ENCODE measurements around the gene IGFBP2. TPM values are rescaled to one million over a fixed set of nuclear protein-coding genes. Genes with fewer than 3 reads are reported as not detected.

IGFBP2 gene
- total RNA-seq, 1 experiment from 2014 or later: not detected

DNA sequence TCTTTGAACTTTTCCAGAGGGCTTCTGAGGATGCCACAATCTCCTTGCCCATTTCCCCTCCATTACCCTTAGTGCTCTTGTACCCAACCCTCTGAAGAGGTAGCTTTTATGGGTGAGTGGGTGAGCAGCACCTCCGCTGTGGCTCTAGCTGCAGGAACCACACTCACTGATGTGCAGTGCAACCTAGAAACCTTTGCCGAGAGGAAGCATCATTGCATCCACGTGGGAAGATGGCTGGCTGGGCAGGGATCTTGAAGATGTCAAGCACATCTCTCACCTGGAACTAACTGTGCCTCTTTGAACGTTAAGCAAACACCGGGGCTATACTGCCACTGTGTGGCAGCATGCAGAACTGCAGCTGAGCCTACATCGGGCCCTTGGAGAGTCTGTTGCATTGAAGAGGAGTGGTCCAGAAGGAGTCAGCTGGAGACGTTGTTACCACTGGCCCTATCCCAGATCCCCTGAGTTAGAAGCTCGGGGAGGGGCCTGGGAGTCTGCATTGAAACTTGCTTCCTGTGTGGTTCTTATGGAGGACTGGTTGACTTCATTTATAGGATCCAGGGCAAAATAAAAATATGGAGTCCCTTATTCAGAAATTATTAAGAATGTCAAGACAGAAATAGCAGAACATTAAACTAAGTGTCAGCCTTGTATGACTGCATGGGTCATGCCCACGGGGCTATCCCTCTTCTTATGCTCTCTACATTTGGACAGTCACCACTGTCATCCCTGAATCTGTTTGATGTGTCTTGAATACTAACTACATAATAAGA is 33.4 kb downstream of the IGFBP2 start:
- no peak overlapping the region for H3K4me3 ChIP-seq (ENCODE audit: low read length)
- peaks cover 6% of the 10 kb centered on the region for H3K4me1 ChIP-seq (ENCODE audit: low read length)
- peak; percentile 88 for DNase-seq
- H4K20me1 ChIP-seq (ENCODE audit: insufficient read depth, low read depth, low read length): no peaks in the 10 kb centered on the region
- H3K9me2 ChIP-seq (replicated peaks; ENCODE audit: insufficient read depth, low read length): no peaks in the 10 kb centered on the region
- no peaks in the 10 kb centered on the region for H3K27me3 ChIP-seq (ENCODE audit: low read length)
- H3K9ac ChIP-seq (ENCODE audit: low read length): no peak overlapping the region
- no peaks in the 10 kb centered on the region for H3K9me3 ChIP-seq (ENCODE audit: low read length)
- no peak overlapping the region for H2AFZ ChIP-seq (ENCODE audit: low read length)
- no peak overlapping the region for H3K27ac ChIP-seq (ENCODE audit: low read length)
- H3K4me2 ChIP-seq (ENCODE audit: low read depth, low read length, poor library complexity, severe bottlenecking): no peak overlapping the region
- no peaks in the 10 kb centered on the region for H3K36me3 ChIP-seq (ENCODE audit: insufficient read depth, low read length)
- no peaks in the 10 kb centered on the region for H3K79me2 ChIP-seq (ENCODE audit: low read length)

DNA sequence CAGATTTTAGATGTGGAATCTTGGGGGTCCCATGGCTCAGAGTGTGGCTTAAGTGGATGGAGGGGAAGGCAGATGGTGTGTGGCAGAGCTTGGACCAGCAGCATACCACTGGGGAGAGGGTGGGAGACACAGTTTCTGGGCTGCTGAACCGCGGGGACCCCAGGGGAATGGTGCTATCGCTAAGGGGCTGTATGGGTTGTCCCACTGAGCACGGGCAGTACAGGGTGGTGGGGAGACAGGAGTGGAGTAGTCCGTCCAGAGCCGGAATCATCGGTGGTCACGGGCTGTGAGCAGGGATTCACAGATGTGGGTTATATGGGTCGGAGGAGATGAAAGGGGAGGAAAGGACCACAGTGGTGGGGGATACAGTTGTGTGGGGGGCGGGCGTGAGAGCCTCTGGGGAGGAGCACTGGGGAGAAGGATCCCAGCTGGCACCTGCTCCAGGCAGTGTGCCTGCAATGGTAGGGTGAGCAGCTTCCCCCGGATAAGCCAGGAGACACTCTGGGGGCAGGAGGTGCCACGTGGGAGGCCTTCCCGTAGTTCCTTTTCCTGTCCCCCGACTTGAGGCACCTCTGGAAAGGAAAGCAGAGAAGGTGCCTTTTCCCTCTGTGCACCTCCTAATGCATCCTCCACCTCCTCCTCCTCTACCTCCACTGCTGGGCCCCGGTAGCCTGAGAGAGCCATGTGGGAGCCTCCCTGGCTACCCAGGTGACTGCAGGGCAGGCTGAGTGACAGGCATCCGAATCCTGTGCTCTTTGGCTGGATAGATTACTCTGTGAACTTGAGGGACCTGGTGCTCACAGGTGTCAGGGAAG is 37.3 kb downstream of the IGFBP2 start:
- Histone ChIP-seq H4K20me1 (ENCODE audit: insufficient read depth, low read depth, low read length) (no peaks in the 10 kb centered on the region), H3K27ac (ENCODE audit: low read length) (no peak overlapping the region), H3K4me3 (ENCODE audit: low read length) (no peak overlapping the region), H3K9me2 (replicated peaks; ENCODE audit: insufficient read depth, low read length) (no peaks in the 10 kb centered on the region), H3K9me3 (ENCODE audit: low read length) (no peaks in the 10 kb centered on the region), H3K4me2 (ENCODE audit: low read depth, low read length, poor library complexity, severe bottlenecking) (no peak overlapping the region), H3K4me1 (ENCODE audit: low read length) (no peaks in the 10 kb centered on the region), H3K36me3 (ENCODE audit: insufficient read depth, low read length) (no peaks in the 10 kb centered on the region), H2AFZ (ENCODE audit: low read length) (no peak overlapping the region), H3K79me2 (ENCODE audit: low read length) (no peaks in the 10 kb centered on the region), H3K27me3 (ENCODE audit: low read length) (no peaks in the 10 kb centered on the region), H3K9ac (ENCODE audit: low read length) (no peak overlapping the region)
- DNase-seq: no peak

DNA sequence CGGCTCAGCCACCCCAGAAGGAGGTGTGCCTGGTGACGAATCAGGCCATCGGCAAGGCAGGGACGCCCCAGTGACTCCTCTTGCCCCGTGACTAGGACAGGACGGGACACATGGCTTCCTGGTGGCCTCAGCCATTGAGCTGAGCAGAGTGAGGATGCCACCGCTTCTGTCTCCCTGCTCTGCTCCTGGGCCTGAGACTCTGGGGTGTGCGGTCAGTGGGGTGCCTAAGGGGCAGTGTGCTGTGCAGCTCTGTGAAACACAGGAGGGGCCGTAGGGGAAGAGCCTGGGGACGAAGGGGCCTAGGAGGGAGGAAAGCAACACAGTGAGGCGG is 37.8 kb downstream of the IGFBP2 start:
- no peak overlapping the region for H2AFZ ChIP-seq (ENCODE audit: low read length)
- no peaks in the 10 kb centered on the region for H4K20me1 ChIP-seq (ENCODE audit: insufficient read depth, low read depth, low read length)
- no peaks in the 10 kb centered on the region for H3K9me2 ChIP-seq (replicated peaks; ENCODE audit: insufficient read depth, low read length)
- DNase-seq: no peak
- no peak overlapping the region for H3K9ac ChIP-seq (ENCODE audit: low read length)
- no peak overlapping the region for H3K4me3 ChIP-seq (ENCODE audit: low read length)
- H3K27me3 ChIP-seq (ENCODE audit: low read length): no peaks in the 10 kb centered on the region
- H3K4me1 ChIP-seq (ENCODE audit: low read length): no peaks in the 10 kb centered on the region
- no peaks in the 10 kb centered on the region for H3K9me3 ChIP-seq (ENCODE audit: low read length)
- H3K36me3 ChIP-seq (ENCODE audit: insufficient read depth, low read length): no peaks in the 10 kb centered on the region
- no peaks in the 10 kb centered on the region for H3K79me2 ChIP-seq (ENCODE audit: low read length)
- no peak overlapping the region for H3K4me2 ChIP-seq (ENCODE audit: low read depth, low read length, poor library complexity, severe bottlenecking)
- H3K27ac ChIP-seq (ENCODE audit: low read length): no peak overlapping the region

DNA sequence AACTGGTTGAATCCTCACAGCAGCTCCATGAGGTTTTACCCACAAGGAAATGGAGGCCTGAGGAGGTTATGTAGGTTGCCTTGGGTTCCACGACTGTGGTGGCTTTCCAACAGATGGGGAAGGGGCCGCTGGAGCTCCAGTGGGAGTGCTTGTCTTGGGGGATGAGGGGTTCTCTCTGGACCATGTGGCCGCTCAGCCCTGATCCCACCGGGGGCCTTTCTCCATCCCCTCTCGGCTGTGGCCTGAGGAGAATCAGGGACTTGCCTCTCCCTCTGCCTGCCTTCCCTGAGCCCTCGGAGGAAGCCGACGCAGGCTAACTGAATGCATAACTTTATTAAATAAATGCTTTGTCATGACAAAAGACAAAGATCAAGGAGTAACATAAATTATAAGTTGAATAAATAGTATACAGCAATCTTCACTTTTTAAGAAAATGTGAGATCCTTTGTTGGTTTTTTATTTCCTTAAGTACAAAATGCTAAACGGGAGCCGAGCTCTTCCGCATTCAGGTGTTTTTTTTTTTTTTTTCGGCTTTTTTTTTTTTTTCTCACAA is 38.6 kb downstream of the IGFBP2 start:
- Histone ChIP-seq H3K9ac (ENCODE audit: low read length) (no peak overlapping the region), H2AFZ (ENCODE audit: low read length) (no peak overlapping the region), H3K4me1 (ENCODE audit: low read length) (no peaks in the 10 kb centered on the region), H3K79me2 (ENCODE audit: low read length) (no peaks in the 10 kb centered on the region), H3K27ac (ENCODE audit: low read length) (no peak overlapping the region), H4K20me1 (ENCODE audit: insufficient read depth, low read depth, low read length) (no peaks in the 10 kb centered on the region), H3K9me2 (replicated peaks; ENCODE audit: insufficient read depth, low read length) (no peaks in the 10 kb centered on the region), H3K4me2 (ENCODE audit: low read depth, low read length, poor library complexity, severe bottlenecking) (no peak overlapping the region), H3K27me3 (ENCODE audit: low read length) (no peaks in the 10 kb centered on the region), H3K9me3 (ENCODE audit: low read length) (no peaks in the 10 kb centered on the region), H3K36me3 (ENCODE audit: insufficient read depth, low read length) (no peaks in the 10 kb centered on the region), H3K4me3 (ENCODE audit: low read length) (no peak overlapping the region)
- no peak for DNase-seq

DNA sequence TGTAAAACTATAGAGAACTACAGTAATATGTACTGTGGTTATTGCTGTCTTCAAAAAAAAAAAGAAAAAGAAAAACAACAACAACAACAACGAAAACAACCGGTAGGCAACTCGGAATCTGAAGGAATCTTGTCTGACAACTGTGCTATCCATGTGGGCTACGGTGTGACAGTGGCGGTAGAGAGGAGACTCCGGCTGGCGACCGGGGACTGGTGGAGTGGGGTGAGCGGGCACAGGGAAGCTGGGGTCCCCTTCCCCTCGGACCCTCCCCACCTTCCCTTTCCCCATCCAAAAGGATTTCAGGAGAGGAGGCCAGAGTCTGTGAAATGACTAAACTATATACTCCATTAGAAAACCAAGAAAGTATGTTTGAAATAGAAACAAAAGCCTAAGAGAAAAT is 39.2 kb downstream of the IGFBP2 start:
- Histone ChIP-seq H3K9ac (ENCODE audit: low read length) (no peak overlapping the region), H3K79me2 (ENCODE audit: low read length) (no peaks in the 10 kb centered on the region), H3K4me3 (ENCODE audit: low read length) (no peak overlapping the region), H3K36me3 (ENCODE audit: insufficient read depth, low read length) (no peaks in the 10 kb centered on the region), H4K20me1 (ENCODE audit: insufficient read depth, low read depth, low read length) (no peaks in the 10 kb centered on the region), H3K27me3 (ENCODE audit: low read length) (no peaks in the 10 kb centered on the region), H3K9me2 (replicated peaks; ENCODE audit: insufficient read depth, low read length) (no peaks in the 10 kb centered on the region), H3K27ac (ENCODE audit: low read length) (no peak overlapping the region), H2AFZ (ENCODE audit: low read length) (no peak overlapping the region), H3K4me1 (ENCODE audit: low read length) (no peaks in the 10 kb centered on the region), H3K9me3 (ENCODE audit: low read length) (no peaks in the 10 kb centered on the region), H3K4me2 (ENCODE audit: low read depth, low read length, poor library complexity, severe bottlenecking) (no peak overlapping the region)
- no peak for DNase-seq

DNA sequence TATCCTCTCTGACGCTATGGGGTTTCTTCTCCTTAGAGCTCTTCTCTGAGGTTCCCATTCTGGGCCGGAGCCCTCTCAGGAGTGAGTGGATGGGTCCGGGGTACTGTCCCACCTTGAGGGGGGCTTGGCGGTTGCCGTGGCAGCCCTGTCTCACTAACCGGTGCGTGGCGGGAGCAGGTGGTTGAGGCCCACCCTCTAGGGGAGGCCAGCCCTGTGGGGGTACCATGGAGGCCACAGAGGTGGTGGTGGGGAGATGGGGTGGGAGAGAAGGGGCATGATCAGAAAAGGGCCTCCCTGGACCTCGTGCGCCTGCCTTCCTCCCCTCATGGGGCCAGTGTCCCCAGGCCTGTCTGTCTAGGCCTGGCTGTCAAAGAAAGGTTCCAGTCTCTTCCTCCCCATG is 39.8 kb downstream of the IGFBP2 start:
- H3K4me2 ChIP-seq (ENCODE audit: low read depth, low read length, poor library complexity, severe bottlenecking): no peak overlapping the region
- H3K79me2 ChIP-seq (ENCODE audit: low read length): no peaks in the 10 kb centered on the region
- no peak overlapping the region for H3K9ac ChIP-seq (ENCODE audit: low read length)
- H3K9me3 ChIP-seq (ENCODE audit: low read length): no peaks in the 10 kb centered on the region
- no peak overlapping the region for H2AFZ ChIP-seq (ENCODE audit: low read length)
- no peaks in the 10 kb centered on the region for H3K4me1 ChIP-seq (ENCODE audit: low read length)
- no peaks in the 10 kb centered on the region for H3K27me3 ChIP-seq (ENCODE audit: low read length)
- H3K36me3 ChIP-seq (ENCODE audit: insufficient read depth, low read length): no peaks in the 10 kb centered on the region
- no peaks in the 10 kb centered on the region for H4K20me1 ChIP-seq (ENCODE audit: insufficient read depth, low read depth, low read length)
- no peak overlapping the region for H3K4me3 ChIP-seq (ENCODE audit: low read length)
- no peaks in the 10 kb centered on the region for H3K9me2 ChIP-seq (replicated peaks; ENCODE audit: insufficient read depth, low read length)
- H3K27ac ChIP-seq (ENCODE audit: low read length): no peak overlapping the region
- no peak for DNase-seq

DNA sequence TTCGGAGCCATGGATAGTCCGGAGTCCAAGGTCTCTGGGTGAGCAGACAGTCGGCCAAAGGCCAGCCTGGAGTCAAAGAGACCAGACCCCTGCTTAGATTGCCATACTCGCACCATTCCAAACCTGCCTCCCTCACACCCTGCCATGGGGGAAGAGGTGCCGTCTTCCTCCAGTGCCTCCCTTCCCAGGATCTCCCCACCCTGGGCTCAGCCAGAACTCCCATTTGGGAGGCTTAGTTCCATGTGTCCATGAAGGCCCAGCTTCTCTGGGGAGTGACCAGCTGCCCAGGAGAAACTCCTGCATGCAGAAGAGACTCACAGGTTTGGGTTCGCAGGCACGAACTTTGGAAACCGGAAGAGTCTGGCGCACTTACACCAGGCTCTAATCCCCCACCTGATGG is 40.4 kb downstream of the IGFBP2 start:
- H4K20me1 ChIP-seq (ENCODE audit: insufficient read depth, low read depth, low read length): no peaks in the 10 kb centered on the region
- H3K36me3 ChIP-seq (ENCODE audit: insufficient read depth, low read length): no peaks in the 10 kb centered on the region
- DNase-seq: no peak
- H3K27ac ChIP-seq (ENCODE audit: low read length): no peak overlapping the region
- no peaks in the 10 kb centered on the region for H3K4me1 ChIP-seq (ENCODE audit: low read length)
- no peak overlapping the region for H3K4me2 ChIP-seq (ENCODE audit: low read depth, low read length, poor library complexity, severe bottlenecking)
- no peak overlapping the region for H3K9ac ChIP-seq (ENCODE audit: low read length)
- H3K9me2 ChIP-seq (replicated peaks; ENCODE audit: insufficient read depth, low read length): no peaks in the 10 kb centered on the region
- no peak overlapping the region for H3K4me3 ChIP-seq (ENCODE audit: low read length)
- no peaks in the 10 kb centered on the region for H3K27me3 ChIP-seq (ENCODE audit: low read length)
- H3K9me3 ChIP-seq (ENCODE audit: low read length): no peaks in the 10 kb centered on the region
- no peaks in the 10 kb centered on the region for H3K79me2 ChIP-seq (ENCODE audit: low read length)
- H2AFZ ChIP-seq (ENCODE audit: low read length): no peak overlapping the region

DNA sequence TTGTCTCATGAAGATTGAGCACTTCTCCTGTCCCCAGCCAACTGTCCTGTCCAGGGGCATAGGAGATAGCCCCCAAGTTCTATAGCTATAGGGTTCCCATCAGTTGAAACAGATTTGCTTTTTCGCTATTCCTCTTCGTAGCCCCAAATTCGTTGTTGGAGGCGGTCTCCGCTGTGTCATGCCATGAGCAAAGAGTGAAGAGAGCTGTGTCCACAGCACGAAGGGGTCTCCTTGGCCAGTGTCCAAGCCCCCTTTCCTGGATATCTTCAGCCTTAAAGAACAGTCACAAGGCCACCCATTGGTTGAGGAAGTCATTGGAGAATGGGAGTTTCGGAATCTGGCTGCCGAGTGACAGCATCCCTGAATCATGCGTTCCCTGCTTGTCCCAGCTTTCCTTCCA is 41.2 kb downstream of the IGFBP2 start:
- Histone ChIP-seq H3K9ac (ENCODE audit: low read length) (no peak overlapping the region), H3K9me2 (replicated peaks; ENCODE audit: insufficient read depth, low read length) (no peaks in the 10 kb centered on the region), H3K27me3 (ENCODE audit: low read length) (no peaks in the 10 kb centered on the region), H3K9me3 (ENCODE audit: low read length) (no peaks in the 10 kb centered on the region), H3K27ac (ENCODE audit: low read length) (no peak overlapping the region), H3K79me2 (ENCODE audit: low read length) (no peaks in the 10 kb centered on the region), H4K20me1 (ENCODE audit: insufficient read depth, low read depth, low read length) (no peaks in the 10 kb centered on the region), H3K36me3 (ENCODE audit: insufficient read depth, low read length) (no peaks in the 10 kb centered on the region), H2AFZ (ENCODE audit: low read length) (no peak overlapping the region), H3K4me1 (ENCODE audit: low read length) (no peaks in the 10 kb centered on the region), H3K4me2 (ENCODE audit: low read depth, low read length, poor library complexity, severe bottlenecking) (no peak overlapping the region), H3K4me3 (ENCODE audit: low read length) (no peak overlapping the region)
- no peak for DNase-seq

All from Karpas-422 (cell line).